Stimulated activated CD4-positive, alpha-beta T cell treated with anti-CD3 and anti-CD28 coated beads, Interleukin-1b, Interleukin-23, amount 100 ng/mL, for 24 hours (primary cell): Measurements from ENCODE around the gene STAT3.

Experiments used
- DNase-seq, 4 experiments: peaks; one replicate each; pipeline ENCODE4 v3.0.0-alpha.2; 2020; ENCODE audit warnings: low read depth in 4 of 4, low spot score in 1 of 4

STAT3 gene

DNA sequence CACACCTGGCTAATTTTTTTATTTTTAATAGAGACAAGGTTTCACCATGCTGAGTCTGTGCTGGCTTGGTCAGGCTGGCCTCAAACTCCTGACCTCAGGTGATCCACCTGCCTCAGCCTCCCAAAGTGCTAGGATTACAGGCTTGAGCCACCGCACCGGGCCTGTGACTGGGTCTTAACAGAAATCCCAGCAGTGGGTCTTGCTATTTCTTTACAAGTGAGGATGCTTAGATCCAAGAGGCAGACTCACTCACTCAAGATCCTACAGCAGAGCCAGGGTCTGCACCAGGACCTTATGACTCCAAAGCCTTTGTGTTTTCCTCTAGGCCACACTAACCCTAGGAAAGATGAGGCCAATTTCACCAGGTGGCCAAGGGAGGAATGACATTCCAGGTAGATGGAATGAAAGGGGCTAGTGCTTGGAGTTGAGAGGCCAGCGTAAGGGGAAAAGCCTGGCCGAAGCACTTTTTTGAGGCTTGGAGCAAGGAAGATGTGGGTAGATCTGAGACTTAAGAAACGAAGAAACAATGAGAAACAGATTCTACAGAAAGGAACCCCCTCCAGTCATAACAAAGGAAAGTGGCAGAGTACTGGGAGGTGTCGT lies 105.7 kb downstream of the STAT3 start:
- no peak for DNase-seq

DNA sequence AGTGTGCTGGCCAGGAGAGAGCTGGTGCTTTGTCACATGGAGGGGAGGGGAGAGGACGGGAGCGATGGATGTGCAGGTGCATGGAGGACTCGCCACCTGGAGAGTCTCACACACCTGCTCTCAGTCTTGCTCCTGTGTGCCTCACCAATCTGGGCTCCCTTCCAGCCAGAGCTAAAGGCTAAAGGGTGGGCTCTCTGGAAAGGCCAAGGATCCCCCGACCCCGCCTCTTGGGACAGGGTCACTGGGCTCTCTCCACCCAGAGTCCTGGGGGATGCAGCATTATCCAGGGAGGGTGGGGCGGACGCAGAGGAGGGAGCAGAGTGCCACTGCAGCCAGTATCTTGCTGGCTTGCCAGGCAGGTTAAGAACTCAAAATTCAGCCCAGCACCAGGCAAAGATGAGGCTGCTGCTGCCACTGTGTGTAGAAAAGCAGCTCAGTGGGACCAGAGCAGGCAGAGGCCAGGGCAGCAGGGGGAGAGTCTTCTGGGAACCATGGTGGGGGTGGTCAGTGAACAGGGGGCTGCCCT lies 106.6 kb downstream of the STAT3 start:
- no peak for DNase-seq

DNA sequence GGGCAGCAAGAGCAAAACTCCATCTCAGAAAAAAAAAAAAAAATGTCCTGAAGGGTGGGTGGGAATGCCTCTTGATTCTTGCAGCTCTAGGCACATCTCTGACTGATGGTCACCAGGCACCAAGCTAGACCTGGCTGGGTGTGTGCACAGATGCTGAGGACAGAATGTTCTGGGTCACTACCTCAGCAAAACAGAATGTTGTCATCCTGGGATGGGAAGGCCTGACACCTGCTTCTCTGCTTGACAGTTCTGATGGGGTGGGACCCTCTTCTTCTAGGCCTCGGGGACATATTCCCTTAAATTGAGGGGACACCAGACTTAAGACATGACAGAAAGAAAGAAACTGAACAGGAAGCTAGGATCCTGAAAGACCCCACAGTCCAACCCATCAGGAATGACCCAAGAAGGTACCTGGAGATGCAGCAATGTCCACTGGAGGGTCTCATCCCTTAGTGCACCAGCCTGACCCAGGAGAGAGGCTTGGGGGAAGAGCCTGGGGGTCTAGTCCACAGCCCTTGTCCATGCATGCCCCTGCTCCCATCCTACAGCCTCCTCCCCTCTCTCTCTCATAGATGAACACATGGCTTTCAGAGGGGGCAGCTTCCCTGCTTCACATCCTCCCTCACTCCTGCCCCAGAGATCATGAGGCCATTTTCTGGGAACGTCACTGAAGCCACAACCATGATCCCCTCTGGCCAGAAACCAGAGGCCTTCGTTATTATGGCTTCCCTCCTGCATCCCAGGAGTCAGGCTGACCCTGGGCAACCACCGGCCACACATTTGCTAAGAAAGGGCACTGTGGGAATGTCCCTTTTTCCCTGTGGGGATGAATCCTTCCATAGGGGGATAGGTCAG lies 108.2 kb downstream of the STAT3 start:
- no peak for DNase-seq

DNA sequence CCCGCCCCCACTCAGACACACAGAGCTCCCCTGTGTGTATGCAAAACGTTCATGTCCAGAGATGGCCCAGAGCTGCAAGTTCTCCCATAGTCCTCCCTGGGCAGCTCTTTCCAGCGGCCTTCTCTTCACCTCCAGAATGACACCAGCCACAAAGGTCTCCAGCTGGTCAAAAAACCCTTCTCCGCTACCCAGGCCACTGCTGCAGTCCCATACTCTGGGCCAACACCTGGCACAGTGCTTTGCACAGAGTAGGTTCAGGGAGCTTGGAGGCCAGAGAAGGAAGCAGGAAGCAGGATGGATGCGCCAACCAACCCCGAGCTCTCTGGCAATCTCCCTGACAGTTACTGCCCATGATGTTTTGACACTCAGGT lies 110.9 kb downstream of the STAT3 start:
- no peak for DNase-seq

DNA sequence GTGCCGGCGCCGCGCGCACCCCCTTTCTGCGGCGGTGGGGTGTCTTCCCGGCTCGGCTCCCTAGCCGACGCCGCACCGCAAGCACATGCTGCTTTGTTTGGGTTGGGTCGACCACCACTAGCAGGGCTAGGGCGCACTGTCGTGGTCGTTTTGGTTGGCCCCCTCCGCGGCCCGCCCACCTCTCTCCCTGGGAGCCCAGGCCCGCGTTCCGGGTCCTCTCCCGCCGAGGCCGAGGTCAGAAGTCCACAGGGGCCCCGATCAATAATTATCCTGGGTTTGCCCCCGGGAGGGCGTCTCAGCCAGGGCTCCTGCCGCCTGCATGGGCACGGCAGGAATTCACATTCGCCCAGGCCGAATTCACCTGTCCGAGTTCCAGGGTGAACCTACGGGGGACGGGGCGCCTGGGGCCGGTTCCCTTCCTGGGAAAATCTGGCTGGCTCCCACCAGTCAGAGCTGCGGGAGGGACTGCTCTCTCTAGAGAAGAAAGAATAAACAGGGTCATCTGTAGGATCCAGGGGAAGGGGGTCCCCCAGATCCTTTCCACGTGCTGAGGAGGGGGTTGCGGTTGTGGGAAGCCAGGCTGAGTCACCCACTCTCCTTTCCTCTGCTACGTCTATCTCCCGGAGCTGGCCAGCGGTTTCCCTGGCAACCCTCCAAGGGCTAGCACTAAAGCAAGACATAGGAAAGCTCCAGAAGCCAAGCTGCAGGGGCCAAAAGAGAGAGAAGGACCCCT lies 111.5 kb downstream of the STAT3 start:
- no peak for DNase-seq

DNA sequence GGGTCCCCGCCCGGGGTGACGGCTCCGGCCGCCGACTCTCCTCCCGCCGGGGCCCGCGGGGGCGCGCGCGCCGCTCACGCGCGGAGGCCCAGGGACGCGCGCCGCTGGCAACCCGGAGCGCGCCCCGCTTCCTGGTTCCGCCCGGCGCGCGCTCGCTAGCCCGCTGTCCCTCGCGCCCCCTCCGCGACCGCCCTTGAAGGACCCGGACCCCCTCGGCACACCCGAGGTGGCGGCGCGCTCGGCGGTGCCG lies 112.0 kb downstream of the STAT3 start, which contains the start of gene STAT5B:
Gene STAT5B, minus strand, starts transcription at position 33 of the 250 bp plus-strand sequence. CDS start 44,264 bp downstream, outside the sequence.
- DNase-seq = peak in 2 of 4 experiments; percentile 41 to 51

DNA sequence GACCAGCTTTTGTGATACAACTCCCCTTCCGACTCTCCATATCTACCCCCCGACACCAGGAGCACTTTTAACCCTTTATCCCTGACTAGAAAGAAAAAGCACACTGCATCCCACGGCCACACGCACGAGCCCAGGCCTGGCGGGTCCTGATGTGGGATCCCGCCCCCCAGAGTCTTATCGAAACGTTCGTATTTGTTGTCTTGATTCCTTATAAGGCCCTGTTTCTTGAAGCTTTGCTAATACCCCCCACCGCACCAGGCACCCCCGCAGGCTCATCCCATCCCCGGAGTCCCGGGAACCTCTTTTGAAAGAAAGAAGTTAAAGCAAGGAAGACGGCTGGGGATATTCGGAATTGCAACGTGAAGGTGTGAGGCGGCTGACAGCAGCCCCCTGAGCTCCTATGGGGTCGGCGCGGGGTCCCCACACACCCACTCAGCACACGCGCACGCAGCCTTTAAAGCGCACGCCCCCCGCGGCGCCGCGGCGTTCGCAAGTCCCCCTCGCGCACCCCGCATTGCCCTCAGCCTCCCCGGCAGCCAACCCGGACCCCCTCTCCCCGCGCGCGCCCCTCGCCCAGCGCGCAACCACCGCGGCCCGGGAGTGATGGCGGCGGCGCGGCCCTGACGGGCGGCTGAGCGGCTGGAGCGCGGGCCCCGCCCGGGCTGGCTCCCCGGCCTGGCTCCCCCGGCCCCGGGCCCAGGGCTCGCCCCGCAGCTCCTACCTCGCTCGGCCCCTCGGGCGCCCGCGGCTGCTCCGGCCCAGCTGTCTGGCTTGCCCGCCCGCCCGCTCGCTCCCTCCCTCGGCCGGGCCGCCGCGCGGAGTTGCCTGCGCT lies 112.5 kb downstream of the STAT3 start:
- no peak for DNase-seq

DNA sequence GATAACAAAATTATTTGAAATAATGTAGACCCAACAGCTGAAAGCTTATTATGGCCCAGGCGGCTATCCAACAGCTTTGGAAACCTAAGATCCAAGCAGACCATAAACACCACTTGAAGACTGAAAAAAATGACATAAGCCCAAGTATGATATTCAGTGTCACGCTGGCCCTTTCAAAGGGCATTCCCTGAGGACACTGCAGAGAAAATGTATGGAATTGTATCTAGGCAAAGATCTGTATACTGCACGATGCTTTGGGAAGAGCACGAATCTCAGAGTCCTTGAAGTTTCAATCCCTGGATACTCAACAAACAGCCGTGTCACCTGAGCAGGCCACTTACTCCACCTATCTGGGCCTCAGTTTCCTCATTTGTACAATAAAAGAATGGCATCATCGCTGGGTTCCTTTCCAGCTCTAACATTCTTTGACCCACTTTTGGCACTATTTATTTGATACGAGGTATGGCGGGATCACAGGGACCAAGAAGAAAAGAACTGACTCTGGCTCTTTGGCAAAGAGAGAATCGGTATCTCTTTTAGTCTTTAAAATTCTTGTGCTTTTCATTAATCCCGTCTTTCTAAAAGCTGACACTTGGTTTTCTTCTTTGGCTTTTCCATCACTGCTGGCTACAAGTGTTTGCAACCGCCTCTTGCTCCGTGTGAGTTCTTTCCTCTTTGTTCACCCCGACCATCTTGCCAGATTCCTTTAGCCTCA lies 113.3 kb downstream of the STAT3 start:
- no peak for DNase-seq

DNA sequence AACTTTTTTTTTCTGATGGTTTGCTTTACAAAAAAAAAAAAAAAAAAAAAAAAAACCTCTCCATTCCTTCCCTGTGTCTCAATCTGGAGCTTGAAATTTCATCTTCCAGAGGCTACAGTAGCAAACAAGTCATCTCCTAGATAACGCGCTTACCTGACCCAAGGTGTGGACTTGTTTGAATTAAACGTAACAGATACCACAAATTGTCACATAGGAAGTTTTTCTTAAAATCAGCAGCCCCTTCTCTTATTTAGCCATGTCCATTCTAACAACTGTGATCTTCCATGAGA lies 114.0 kb downstream of the STAT3 start:
- DNase-seq = no peak

DNA sequence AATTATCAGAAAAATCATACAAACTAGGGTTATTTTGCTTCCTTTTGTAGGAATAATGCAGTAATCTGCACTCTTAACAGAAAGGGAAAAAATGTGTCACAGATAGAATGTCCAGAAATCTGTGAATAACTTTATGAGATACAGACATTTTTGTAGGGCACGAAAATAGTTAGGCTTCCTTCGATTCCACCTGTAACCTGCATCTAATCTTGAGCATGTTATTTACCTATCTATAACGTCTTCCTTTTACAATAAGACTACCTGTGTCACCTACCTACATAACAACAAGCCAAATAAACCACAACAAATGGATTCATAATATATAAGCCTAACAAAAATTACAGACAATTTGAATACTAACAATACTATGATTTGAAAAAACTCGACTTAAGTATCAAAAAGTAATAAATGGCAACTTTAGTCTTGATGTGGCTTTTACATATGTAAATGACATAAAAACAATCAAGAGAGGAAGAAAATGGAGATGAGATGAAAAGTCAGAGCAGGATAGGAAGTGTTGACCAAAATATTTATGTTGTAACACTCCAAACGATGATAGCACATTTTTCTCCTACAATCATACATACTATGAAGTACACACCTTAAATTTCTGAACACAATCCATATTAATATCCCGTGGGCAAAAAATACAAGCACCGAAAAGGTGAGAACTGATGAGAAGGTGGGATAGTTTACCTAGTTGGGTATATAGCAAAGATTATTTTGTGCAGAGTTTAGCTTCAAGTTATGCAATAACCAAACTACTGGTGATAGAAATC lies 114.6 kb downstream of the STAT3 start:
- DNase-seq = no peak

DNA sequence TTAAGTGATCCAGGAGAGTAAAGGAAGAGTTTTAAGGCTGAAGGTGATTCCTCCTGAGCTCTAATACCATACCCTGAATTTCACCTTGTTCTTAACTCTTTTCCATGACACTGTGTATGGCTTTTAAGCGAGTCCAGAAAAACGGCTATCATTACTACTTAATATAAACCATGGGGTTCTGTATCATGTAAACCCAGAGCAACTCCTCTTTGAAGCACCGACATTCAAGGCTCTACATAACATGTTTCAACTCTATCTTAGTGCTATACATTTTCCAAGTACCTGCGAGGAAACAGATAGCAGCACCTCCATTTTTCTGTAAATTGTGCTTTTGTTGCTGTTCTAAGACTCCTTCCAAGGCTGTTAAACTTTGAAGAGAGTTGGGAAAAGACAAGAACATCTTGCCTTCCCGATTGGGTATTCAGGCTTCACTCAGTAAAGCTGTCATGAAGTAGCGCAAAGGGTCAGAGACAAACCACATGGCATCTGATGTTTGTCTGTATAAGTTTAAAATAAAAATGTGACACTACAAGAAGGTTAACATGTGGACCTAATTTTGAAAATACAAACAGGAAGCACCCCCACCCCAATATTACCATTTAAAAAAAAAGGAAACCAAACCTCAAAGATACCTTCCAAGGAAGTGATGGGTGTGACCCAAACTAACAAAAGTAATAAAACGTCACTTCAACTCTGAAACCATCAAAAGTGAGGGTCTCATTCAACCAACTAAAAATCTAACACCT lies 115.9 kb downstream of the STAT3 start:
- DNase-seq = no peak

DNA sequence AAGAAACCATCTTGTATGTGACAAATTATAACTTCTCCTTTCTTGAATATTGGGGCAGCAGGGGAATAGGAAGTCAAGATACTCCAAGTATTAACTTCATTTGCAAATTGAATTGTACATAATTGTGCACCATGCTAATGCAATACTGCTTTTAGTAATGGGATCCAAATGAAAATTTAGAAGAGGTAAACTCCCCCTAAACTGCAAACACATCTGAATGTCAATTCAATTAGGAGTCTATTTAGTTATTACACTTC lies 116.5 kb downstream of the STAT3 start:
- no peak for DNase-seq

DNA sequence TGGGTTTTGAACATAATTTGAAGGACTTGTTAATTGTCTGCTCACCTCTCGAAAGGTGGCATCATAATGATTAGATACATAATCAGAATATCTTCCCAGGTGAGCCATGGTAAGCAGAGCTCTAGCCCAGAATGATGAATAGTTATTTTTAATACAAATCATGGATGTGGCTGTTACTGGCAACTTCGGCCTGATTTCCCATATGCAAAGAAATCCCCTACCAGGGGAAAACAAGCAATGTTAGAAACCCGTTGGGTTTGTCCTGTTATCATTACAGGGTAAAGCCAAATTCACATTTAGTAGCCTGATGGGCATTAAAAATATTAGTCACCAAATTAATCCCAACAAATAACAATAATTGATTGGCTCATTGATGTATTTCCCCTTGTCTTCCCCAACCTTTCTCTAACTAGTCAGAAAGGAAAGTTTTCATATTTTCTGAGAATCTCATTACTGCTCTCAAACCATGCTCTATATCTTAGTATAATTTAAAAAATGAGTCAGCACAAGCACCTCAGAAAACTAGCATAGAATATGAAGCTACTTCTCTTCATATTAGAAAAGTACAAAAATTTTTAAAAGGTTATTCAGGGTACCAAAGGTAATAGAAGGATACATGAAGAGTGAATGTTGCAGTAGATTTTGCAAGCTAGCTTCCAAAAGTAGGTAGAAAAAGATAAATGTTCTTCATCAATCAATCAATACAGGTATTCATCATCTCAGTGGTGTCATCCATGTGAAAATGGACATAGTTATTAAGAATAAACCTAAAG lies 117.0 kb downstream of the STAT3 start:
- no peak for DNase-seq

DNA sequence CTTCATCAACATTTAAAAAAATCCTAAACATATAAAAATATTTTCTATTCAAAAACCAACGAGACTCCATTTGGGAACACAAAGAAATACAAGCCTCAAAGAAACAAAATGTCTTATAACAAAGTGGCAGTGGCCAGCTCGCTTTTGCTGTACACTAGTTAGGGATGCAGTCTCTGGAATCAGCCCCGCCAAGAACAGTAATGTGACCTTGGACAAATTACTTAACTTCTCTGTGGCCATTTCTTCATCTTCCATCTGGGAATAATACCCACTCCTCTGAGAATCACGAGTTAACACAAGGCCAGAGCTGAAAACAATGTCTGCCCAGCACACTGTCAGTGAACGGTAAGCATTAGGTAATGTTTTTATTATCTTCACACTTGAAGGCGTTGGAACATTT lies 117.6 kb downstream of the STAT3 start:
- DNase-seq = no peak

DNA sequence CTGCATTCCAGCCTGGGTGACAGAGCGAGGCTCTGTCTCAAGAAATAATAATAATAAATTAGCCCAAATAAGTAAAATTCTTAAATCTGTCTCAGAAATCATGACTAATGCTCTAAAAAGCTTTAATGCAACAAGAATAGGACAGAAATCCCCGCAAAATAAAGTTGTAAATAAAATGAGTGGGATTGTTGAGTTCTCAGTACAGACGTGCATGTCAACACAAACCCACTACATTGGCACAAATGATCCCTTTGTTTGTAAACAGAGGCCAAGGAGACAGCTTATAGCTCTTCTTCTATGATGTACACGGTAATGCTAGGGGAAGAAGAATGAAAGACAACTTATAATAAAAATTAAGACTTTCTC lies 118.1 kb downstream of the STAT3 start:
- no peak for DNase-seq

DNA sequence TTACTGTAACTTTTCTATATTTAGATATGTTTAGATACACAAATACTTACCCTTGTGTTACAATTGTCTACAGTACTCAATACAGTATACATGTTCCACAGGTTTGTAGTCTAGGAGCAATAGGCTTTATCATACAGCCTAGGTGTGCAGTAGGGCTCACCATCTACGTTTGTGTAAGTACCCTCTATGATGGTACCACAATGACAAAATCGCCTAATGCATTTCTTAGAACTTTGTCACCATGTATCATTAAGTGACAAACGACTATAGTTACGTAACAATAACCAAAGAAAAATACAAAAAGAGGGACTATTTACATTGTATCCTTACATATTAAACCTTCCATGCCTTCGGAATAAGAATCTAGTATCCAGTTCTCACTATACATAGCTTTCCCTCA lies 120.0 kb downstream of the STAT3 start:
- no peak for DNase-seq

DNA sequence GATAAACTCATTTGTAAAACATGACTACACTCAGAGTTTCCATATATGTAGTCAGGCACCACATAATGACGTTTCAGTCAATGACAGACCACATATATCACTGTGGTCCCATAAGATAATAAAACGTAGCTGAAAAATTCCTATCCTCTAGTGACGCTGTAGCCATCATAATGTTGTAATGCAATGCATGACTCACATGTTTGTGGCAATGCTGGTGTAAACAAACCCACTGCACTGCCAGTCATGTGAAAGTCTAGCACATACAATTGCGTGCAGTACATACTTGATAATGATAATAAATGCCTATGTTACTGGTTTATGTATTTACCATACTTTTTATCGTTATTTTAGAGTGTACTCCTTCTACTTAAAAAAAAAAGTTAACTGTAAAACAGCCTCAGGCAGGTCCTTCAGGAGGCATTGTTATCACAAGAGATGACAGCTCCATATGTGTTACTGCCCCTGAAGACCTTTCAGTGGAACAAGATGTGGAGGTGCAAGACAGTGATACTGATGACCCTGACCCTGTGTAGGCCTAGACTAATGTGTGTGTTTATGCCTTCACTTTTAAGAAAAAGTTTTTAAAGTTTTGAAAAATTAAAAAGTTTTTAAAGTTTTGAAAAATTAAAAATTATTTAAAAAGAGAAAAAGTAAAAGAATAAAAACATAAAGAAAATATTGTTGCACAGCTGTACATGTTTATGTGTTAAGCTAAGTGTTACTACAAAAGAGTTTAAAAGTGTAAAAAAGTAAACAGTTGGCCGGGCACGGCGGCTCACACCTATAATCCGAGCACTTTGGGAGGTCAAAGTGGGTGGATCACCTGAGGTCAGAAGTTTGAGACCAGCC lies 121.1 kb downstream of the STAT3 start:
- DNase-seq = no peak

DNA sequence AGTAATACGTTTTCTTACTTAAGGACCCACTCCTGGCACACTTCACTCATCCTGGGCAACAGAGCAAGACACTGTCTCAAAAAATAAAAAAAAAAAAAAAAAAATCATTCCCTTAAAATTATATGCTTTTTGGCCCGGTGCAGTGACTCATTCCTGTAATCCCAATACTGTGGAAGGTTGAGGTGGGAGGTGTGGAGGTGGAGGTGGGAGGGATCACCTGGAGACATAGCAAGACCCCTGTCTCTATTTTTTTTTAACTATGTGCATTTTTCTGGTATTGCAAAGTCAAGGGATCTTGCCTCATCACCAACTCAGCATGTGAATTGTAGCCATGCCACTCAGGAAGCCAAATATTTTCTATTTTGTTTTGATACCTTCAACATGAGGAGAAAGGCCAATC lies 121.8 kb downstream of the STAT3 start:
- no peak for DNase-seq
